ENCODE results near the gene PRKCE. TPM values are rescaled to one million over a fixed set of nuclear protein-coding genes. Genes with fewer than 3 reads are reported as not detected.

Gene PRKCE
- total and polyA plus RNA-seq, 2 of the 8 experiments (the other 6 are each of a cell fraction or from before 2014, with no cell fraction given) = 0.54 to 2.1 TPM

- no peak for TF ChIP-seq CBX5 (IDR thresholded peaks at IDR 0.05; ENCODE audit: low read depth, low read length)
- no peak for TF ChIP-seq BRCA1 (IDR thresholded peaks at IDR 0.05; ENCODE audit: low read depth, low read length)
- TF ChIP-seq POLR2AphosphoS5 (IDR thresholded peaks at IDR 0.05; ENCODE audit: low read depth, low read length) = no peak
Observed at GRCh38 chr2:45646289-45646688, 5.2 kb upstream of the PRKCE start (continued).
